ENCODE results near the gene IGF1.

DNA sequence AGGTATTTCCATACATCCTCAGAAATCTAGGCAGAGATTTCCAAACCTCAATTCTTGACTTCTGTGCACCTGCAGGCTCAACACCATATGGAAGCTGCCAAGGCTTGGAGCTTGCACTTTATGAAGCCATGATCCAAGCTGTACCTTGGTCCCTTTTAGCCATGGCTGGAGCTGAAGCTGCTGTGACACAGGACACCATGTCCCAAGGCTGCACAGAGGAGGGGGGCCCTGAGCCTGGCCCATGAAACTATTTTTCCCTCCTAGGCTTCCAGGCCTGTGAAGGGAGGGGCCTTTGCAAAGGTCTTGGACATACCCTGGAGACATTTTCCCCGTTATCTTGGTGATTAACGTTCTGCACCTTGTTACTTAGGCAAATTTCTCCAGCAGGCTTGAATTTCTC, 110.5 kb downstream of the IGF1 start:
- TF ChIP-seq SMC3 (IDR thresholded peaks at IDR 0.05; ENCODE audit: low read depth, low read length) (no peak), JUND (IDR thresholded peaks at IDR 0.05) (no peak), TCF12 (IDR thresholded peaks at IDR 0.05) (no peak), GATA2 (CRISPR knock-in tag; IDR thresholded peaks at IDR 0.05) (no peak), NFIC (IDR thresholded peaks at IDR 0.05; ENCODE audit: borderline replicate concordance) (no peak), RCOR1 (IDR thresholded peaks at IDR 0.05; ENCODE audit: low read length) (no peak)
- TF ChIP-seq, protein P1, sequence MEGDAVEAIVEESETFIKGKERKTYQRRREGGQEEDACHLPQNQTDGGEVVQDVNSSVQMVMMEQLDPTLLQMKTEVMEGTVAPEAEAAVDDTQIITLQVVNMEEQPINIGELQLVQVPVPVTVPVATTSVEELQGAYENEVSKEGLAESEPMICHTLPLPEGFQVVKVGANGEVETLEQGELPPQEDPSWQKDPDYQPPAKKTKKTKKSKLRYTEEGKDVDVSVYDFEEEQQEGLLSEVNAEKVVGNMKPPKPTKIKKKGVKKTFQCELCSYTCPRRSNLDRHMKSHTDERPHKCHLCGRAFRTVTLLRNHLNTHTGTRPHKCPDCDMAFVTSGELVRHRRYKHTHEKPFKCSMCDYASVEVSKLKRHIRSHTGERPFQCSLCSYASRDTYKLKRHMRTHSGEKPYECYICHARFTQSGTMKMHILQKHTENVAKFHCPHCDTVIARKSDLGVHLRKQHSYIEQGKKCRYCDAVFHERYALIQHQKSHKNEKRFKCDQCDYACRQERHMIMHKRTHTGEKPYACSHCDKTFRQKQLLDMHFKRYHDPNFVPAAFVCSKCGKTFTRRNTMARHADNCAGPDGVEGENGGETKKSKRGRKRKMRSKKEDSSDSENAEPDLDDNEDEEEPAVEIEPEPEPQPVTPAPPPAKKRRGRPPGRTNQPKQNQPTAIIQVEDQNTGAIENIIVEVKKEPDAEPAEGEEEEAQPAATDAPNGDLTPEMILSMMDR (IDR thresholded peaks at IDR 0.05): no peak
- TF ChIP-seq, protein P2, sequence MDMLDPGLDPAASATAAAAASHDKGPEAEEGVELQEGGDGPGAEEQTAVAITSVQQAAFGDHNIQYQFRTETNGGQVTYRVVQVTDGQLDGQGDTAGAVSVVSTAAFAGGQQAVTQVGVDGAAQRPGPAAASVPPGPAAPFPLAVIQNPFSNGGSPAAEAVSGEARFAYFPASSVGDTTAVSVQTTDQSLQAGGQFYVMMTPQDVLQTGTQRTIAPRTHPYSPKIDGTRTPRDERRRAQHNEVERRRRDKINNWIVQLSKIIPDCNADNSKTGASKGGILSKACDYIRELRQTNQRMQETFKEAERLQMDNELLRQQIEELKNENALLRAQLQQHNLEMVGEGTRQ (IDR thresholded peaks at IDR 0.05; ENCODE audit: borderline replicate concordance, low read depth, low read length): no peak
- TF ChIP-seq, protein P3, sequence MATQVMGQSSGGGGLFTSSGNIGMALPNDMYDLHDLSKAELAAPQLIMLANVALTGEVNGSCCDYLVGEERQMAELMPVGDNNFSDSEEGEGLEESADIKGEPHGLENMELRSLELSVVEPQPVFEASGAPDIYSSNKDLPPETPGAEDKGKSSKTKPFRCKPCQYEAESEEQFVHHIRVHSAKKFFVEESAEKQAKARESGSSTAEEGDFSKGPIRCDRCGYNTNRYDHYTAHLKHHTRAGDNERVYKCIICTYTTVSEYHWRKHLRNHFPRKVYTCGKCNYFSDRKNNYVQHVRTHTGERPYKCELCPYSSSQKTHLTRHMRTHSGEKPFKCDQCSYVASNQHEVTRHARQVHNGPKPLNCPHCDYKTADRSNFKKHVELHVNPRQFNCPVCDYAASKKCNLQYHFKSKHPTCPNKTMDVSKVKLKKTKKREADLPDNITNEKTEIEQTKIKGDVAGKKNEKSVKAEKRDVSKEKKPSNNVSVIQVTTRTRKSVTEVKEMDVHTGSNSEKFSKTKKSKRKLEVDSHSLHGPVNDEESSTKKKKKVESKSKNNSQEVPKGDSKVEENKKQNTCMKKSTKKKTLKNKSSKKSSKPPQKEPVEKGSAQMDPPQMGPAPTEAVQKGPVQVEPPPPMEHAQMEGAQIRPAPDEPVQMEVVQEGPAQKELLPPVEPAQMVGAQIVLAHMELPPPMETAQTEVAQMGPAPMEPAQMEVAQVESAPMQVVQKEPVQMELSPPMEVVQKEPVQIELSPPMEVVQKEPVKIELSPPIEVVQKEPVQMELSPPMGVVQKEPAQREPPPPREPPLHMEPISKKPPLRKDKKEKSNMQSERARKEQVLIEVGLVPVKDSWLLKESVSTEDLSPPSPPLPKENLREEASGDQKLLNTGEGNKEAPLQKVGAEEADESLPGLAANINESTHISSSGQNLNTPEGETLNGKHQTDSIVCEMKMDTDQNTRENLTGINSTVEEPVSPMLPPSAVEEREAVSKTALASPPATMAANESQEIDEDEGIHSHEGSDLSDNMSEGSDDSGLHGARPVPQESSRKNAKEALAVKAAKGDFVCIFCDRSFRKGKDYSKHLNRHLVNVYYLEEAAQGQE (IDR thresholded peaks at IDR 0.05; ENCODE audit: low read depth, low read length): no peak
- TF ChIP-seq, protein P4, sequence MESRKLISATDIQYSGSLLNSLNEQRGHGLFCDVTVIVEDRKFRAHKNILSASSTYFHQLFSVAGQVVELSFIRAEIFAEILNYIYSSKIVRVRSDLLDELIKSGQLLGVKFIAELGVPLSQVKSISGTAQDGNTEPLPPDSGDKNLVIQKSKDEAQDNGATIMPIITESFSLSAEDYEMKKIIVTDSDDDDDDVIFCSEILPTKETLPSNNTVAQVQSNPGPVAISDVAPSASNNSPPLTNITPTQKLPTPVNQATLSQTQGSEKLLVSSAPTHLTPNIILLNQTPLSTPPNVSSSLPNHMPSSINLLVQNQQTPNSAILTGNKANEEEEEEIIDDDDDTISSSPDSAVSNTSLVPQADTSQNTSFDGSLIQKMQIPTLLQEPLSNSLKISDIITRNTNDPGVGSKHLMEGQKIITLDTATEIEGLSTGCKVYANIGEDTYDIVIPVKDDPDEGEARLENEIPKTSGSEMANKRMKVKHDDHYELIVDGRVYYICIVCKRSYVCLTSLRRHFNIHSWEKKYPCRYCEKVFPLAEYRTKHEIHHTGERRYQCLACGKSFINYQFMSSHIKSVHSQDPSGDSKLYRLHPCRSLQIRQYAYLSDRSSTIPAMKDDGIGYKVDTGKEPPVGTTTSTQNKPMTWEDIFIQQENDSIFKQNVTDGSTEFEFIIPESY (IDR thresholded peaks at IDR 0.05; ENCODE audit: borderline replicate concordance, low read depth): no peak
- TF ChIP-seq, protein P5, sequence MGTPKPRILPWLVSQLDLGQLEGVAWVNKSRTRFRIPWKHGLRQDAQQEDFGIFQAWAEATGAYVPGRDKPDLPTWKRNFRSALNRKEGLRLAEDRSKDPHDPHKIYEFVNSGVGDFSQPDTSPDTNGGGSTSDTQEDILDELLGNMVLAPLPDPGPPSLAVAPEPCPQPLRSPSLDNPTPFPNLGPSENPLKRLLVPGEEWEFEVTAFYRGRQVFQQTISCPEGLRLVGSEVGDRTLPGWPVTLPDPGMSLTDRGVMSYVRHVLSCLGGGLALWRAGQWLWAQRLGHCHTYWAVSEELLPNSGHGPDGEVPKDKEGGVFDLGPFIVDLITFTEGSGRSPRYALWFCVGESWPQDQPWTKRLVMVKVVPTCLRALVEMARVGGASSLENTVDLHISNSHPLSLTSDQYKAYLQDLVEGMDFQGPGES (IDR thresholded peaks at IDR 0.05; ENCODE audit: low read depth, low read length): no peak

Data from SK-N-SH (cell line).